Trophoblast cell (in vitro differentiated cells and primary cell): Measurements from ENCODE around the gene LRTM2.

Experiments used
- DNase-seq, 2 donors: peaks; one replicate each; pipeline ENCODE4 v3.0.0-alpha.2; 2016
- H2AFZ ChIP-seq: 2 replicates; pipeline ENCODE4 v1.6.1; 2013; ENCODE audit warnings: low read length, moderate library complexity, mild to moderate bottlenecking; ENCODE audit not compliant: insufficient read depth, poor library complexity
- H2AK5ac ChIP-seq: 2 replicates; pipeline ENCODE4 v1.6.1; 2013; ENCODE audit warnings: mild to moderate bottlenecking, low read length
- H2BK120ac ChIP-seq: 2 replicates; pipeline ENCODE4 v1.6.1; 2013; ENCODE audit warnings: low read length, mild to moderate bottlenecking, moderate library complexity; ENCODE audit not compliant: insufficient read depth, poor library complexity
- H2BK12ac ChIP-seq: 2 replicates; pipeline ENCODE4 v1.6.1; 2013; ENCODE audit warnings: mild to moderate bottlenecking, low read length, moderate library complexity
- H2BK5ac ChIP-seq: 2 replicates; pipeline ENCODE4 v1.6.1; 2013; ENCODE audit warnings: low read length, low read depth, moderate library complexity, mild to moderate bottlenecking; ENCODE audit not compliant: poor library complexity
- H3K14ac ChIP-seq: 2 replicates; pipeline ENCODE4 v1.6.1; 2013; ENCODE audit warnings: mild to moderate bottlenecking, low read length
- H3K18ac ChIP-seq: 2 replicates; pipeline ENCODE4 v1.6.1; 2013; ENCODE audit warnings: mild to moderate bottlenecking, low read length
- H3K23ac ChIP-seq: 2 replicates; pipeline ENCODE4 v1.6.1; 2013; ENCODE audit warnings: low read length
- H3K27ac ChIP-seq: 2 replicates; pipeline ENCODE4 v1.5.1; 2013; ENCODE audit warnings: low read depth, mild to moderate bottlenecking, inconsistent platforms, low read length, moderate library complexity
- H3K27me3 ChIP-seq: 2 replicates; pipeline ENCODE4 v1.6.1; 2013; ENCODE audit warnings: inconsistent platforms, mild to moderate bottlenecking, low read length, moderate library complexity; ENCODE audit not compliant: insufficient read depth
- H3K36me3 ChIP-seq, 2 experiments: 1 replicate in 1 of 2; 2 replicates in 1 of 2; pipeline ENCODE4 v1.6.1; 2013; ENCODE audit warnings: low read length in 2 of 2, mild to moderate bottlenecking in 2 of 2, moderate library complexity in 1 of 2; ENCODE audit not compliant: insufficient read depth in 2 of 2, control insufficient read depth in 1 of 2
- H3K4ac ChIP-seq: 2 replicates; pipeline ENCODE4 v1.6.1; 2013; ENCODE audit warnings: low read depth, mild to moderate bottlenecking, low read length, moderate library complexity
- H3K4me1 ChIP-seq, 2 experiments: 1 replicate in 1 of 2; 2 replicates in 1 of 2; pipeline ENCODE4 v1.6.1; 2013; ENCODE audit warnings: low read length in 2 of 2, mild to moderate bottlenecking in 2 of 2, moderate library complexity in 1 of 2; ENCODE audit not compliant: insufficient read depth in 2 of 2, control insufficient read depth in 1 of 2
- H3K4me2 ChIP-seq: 2 replicates; pipeline ENCODE4 v1.6.1; 2013; ENCODE audit warnings: inconsistent platforms, mild to moderate bottlenecking, low read length, moderate library complexity
- H3K4me3 ChIP-seq: 2 replicates; pipeline ENCODE4 v1.5.1; 2013; ENCODE audit warnings: mild to moderate bottlenecking, low read depth, low read length, inconsistent platforms
- H3K79me1 ChIP-seq: one replicate; pipeline ENCODE4 v1.6.1; 2013; ENCODE audit warnings: low read length
- H3K79me2 ChIP-seq: 2 replicates; pipeline ENCODE4 v1.6.1; 2013; ENCODE audit warnings: low read length, mild to moderate bottlenecking; ENCODE audit not compliant: control insufficient read depth, insufficient read depth, poor library complexity
- H3K9ac ChIP-seq: 2 replicates; pipeline ENCODE4 v1.6.1; 2013; ENCODE audit warnings: mild to moderate bottlenecking, low read length
- H3K9me3 ChIP-seq: 2 replicates; pipeline ENCODE4 v1.6.1; 2013; ENCODE audit warnings: low read depth, mild to moderate bottlenecking, control low read depth, inconsistent platforms, low read length; ENCODE audit not compliant: insufficient read depth
- H4K12ac ChIP-seq: 2 replicates; pipeline ENCODE4 v1.6.1; 2013; ENCODE audit warnings: low read depth, mild to moderate bottlenecking, low read length, moderate library complexity
- H4K8ac ChIP-seq: 2 replicates; pipeline ENCODE4 v1.6.1; 2013; ENCODE audit warnings: low read depth, mild to moderate bottlenecking, low read length, moderate library complexity
- H4K91ac ChIP-seq: one replicate; pipeline ENCODE4 v1.6.1; 2013; ENCODE audit warnings: low read depth, mild to moderate bottlenecking, low read length, moderate library complexity
- WGBS: extraction: QIAGEN DNeasy Blood & Tissue Kit; methylation state at CpG from one replicate; pipeline ENCODE4 v1.1.7; 2013; ENCODE audit warnings: missing lambda C conversion rate; ENCODE audit not compliant: insufficient read length, insufficient coverage; ENCODE audit errors: extremely low coverage; 5-methylcytosine and 5-hydroxymethylcytosine counted together

The LRTM2 gene

GRCh38 chr12:1778911-1779310, 41.5 kb upstream of the LRTM2 start:
- no peak overlapping the region for H3K4me3 ChIP-seq

GRCh38 chr12:1779783-1780182, 40.6 kb upstream of the LRTM2 start:
- no peak overlapping the region for H2BK12ac ChIP-seq
- no peak for DNase-seq
- no CpG with 5 or more reads among the region's 1 CpG for WGBS
- no peak overlapping the region for H3K4me3 ChIP-seq
- H2BK120ac ChIP-seq = no peak overlapping the region
- H2BK5ac ChIP-seq = no peak overlapping the region
- no peak overlapping the region for H3K27ac ChIP-seq
- peaks cover 2 to 7% of the 10 kb centered on the region in 2 experiments for H3K36me3 ChIP-seq
- H3K23ac ChIP-seq = no peak overlapping the region
- no peak overlapping the region for H2AK5ac ChIP-seq
- no peak overlapping the region for H3K14ac ChIP-seq
- no peak overlapping the region for H3K4ac ChIP-seq
- H3K9me3 ChIP-seq = no peaks in the 10 kb centered on the region
- no peaks in the 10 kb centered on the region for H3K27me3 ChIP-seq
- no peaks in the 10 kb centered on the region for H3K79me2 ChIP-seq
- peaks cover 5% of the 10 kb centered on the region for H3K79me1 ChIP-seq
- H3K18ac ChIP-seq = no peak overlapping the region
- H3K4me1 ChIP-seq = peaks cover 3 to 10% of the 10 kb centered on the region in 2 experiments
- H4K91ac ChIP-seq = no peak overlapping the region
- H3K4me2 ChIP-seq = no peak overlapping the region
- H4K12ac ChIP-seq = no peak overlapping the region
- H2AFZ ChIP-seq = no peak overlapping the region
- H4K8ac ChIP-seq = no peak overlapping the region
- H3K9ac ChIP-seq = no peak overlapping the region

More at GRCh38 chr12:1778911-1779310, 41.5 kb upstream of the LRTM2 start:
- no peaks in the 10 kb centered on the region for H3K9me3 ChIP-seq
- no peak overlapping the region for H4K12ac ChIP-seq
- H2AK5ac ChIP-seq = no peak overlapping the region
- no peak overlapping the region for H3K4ac ChIP-seq
- peaks cover 3 to 15% of the 10 kb centered on the region in 2 experiments for H3K4me1 ChIP-seq
- H3K27ac ChIP-seq = no peak overlapping the region
- no peak overlapping the region for H2BK120ac ChIP-seq
- DNase-seq = no peak
- no CpG with 5 or more reads among the region's 4 CpGs for WGBS
- H2BK12ac ChIP-seq = no peak overlapping the region
- H3K36me3 ChIP-seq = peaks cover 2 to 4% of the 10 kb centered on the region in 2 experiments
- no peak overlapping the region for H4K91ac ChIP-seq
- H2AFZ ChIP-seq = no peak overlapping the region
- no peak overlapping the region for H3K18ac ChIP-seq
- H2BK5ac ChIP-seq = no peak overlapping the region
- peaks cover 5% of the 10 kb centered on the region for H3K79me1 ChIP-seq
- no peaks in the 10 kb centered on the region for H3K27me3 ChIP-seq
- H4K8ac ChIP-seq = no peak overlapping the region
- no peaks in the 10 kb centered on the region for H3K79me2 ChIP-seq
- H3K4me2 ChIP-seq = no peak overlapping the region
- no peak overlapping the region for H3K23ac ChIP-seq
- H3K14ac ChIP-seq = no peak overlapping the region
- no peak overlapping the region for H3K9ac ChIP-seq

- no CpG with 5 or more reads among the region's 2 CpGs for WGBS
- peak in 1 of 2 donors; percentile 18 for DNase-seq
- H3K4me3 ChIP-seq = no peak overlapping the region
- no peak overlapping the region for H2AK5ac ChIP-seq
- no peak overlapping the region for H2AFZ ChIP-seq
- H3K4me2 ChIP-seq = no peak overlapping the region
- H3K23ac ChIP-seq = no peak overlapping the region
- no peaks in the 10 kb centered on the region for H3K27me3 ChIP-seq
- peaks cover 0 to 2% of the 10 kb centered on the region in 2 experiments for H3K4me1 ChIP-seq
- no peak overlapping the region for H4K12ac ChIP-seq
- no peak overlapping the region for H4K8ac ChIP-seq
- no peak overlapping the region for H3K9ac ChIP-seq
- no peak overlapping the region for H3K14ac ChIP-seq
- no peak overlapping the region for H3K18ac ChIP-seq
- H2BK12ac ChIP-seq = no peak overlapping the region
- no peak overlapping the region for H3K27ac ChIP-seq
- no peaks in the 10 kb centered on the region for H3K79me2 ChIP-seq
- H2BK5ac ChIP-seq = no peak overlapping the region
- no peak overlapping the region for H4K91ac ChIP-seq
- H3K4ac ChIP-seq = no peak overlapping the region
- no peaks in the 10 kb centered on the region for H3K9me3 ChIP-seq
- H3K79me1 ChIP-seq = no peaks in the 10 kb centered on the region
- no peak overlapping the region for H2BK120ac ChIP-seq
- H3K36me3 ChIP-seq = peaks cover 8 to 18% of the 10 kb centered on the region in 2 experiments
Measured at GRCh38 chr12:1781772-1782171, 38.6 kb upstream of the LRTM2 start.

GRCh38 chr12:1782215-1782614, 38.1 kb upstream of the LRTM2 start:
- no peak for DNase-seq
- Histone ChIP-seq H3K18ac (no peak overlapping the region), H2AK5ac (no peak overlapping the region), H3K79me2 (no peaks in the 10 kb centered on the region), H3K9me3 (no peaks in the 10 kb centered on the region), H3K27me3 (no peaks in the 10 kb centered on the region), H3K23ac (no peak overlapping the region), H3K79me1 (no peaks in the 10 kb centered on the region), H2BK120ac (no peak overlapping the region), H3K4me3 (no peak overlapping the region), H3K9ac (no peak overlapping the region), H3K27ac (no peak overlapping the region), H3K4ac (no peak overlapping the region), H2BK5ac (no peak overlapping the region), H4K12ac (no peak overlapping the region), H3K4me1 (peaks cover 0 to 2% of the 10 kb centered on the region in 2 experiments), H2AFZ (no peak overlapping the region), H3K4me2 (no peak overlapping the region), H3K14ac (no peak overlapping the region), H4K91ac (no peak overlapping the region), H4K8ac (no peak overlapping the region), H2BK12ac (no peak overlapping the region), H3K36me3 (peaks cover 8 to 19% of the 10 kb centered on the region in 2 experiments)
- WGBS = no CpG with 5 or more reads among the region's 2 CpGs
